ENCODE measurements around the gene ZNF544. TPM values are rescaled to one million over a fixed set of nuclear protein-coding genes. Genes with fewer than 3 reads are reported as not detected.
A peak's percentile ranks its signal among the peaks of the same experiment; 100 is the strongest.

ZNF544 gene
- total RNA-seq, 1 donor from 2014 or later = 25.2 TPM

DNA sequence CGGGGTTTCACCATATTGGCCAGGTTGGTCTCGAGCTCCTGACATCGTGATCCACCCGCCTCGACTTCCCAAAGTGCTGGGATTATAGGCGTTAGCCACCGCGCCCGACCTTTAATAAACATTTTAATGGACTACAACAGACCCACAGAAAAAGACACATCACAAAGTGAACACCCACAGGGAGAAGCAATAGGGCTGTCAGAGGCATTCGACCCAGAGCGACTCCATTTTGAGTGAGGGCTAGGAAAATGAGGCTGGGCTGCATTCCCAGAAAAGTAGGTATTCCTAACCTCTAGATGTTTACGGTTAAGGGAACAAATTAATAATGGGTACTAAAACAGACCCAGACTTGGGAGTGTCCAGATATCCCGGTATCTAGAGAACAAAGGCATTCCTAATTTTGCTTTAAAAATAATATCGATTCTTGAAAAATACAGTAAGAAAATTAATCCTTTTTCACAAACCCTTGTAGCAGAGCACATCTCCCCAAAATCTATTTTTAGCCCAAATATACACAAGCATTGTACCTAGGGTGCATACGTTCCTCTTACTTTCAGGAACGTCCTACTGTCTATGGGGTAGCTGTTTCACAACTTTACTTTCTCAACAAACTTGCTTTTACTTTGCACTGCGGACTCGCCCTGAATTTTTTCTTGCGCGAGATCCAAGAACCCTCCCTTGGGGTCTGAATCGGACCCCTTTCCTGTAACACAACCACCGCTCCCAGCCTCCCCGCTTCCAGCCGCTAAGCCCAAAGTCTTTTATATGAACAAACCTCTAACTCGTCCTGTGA is 49.2 kb downstream of the ZNF544 start:
- Mint-ChIP-seq H3K4me1 (ENCODE audit: unreplicated experiment) (peaks cover 26% of the 10 kb centered on the region), H3K27ac (ENCODE audit: unreplicated experiment) (peak overlapping the region; percentile 96), H3K36me3 (ENCODE audit: unreplicated experiment) (peaks cover 34% of the 10 kb centered on the region), H3K4me3 (ENCODE audit: unreplicated experiment) (peak overlapping the region; percentile 86), H3K27me3 (ENCODE audit: unreplicated experiment) (no peaks in the 10 kb centered on the region), H3K9me3 (ENCODE audit: unreplicated experiment) (peaks cover 6% of the 10 kb centered on the region)
- no peak for DNase-seq (ENCODE audit: extremely low spot score, unreplicated experiment)
- TF ChIP-seq, protein P1, sequence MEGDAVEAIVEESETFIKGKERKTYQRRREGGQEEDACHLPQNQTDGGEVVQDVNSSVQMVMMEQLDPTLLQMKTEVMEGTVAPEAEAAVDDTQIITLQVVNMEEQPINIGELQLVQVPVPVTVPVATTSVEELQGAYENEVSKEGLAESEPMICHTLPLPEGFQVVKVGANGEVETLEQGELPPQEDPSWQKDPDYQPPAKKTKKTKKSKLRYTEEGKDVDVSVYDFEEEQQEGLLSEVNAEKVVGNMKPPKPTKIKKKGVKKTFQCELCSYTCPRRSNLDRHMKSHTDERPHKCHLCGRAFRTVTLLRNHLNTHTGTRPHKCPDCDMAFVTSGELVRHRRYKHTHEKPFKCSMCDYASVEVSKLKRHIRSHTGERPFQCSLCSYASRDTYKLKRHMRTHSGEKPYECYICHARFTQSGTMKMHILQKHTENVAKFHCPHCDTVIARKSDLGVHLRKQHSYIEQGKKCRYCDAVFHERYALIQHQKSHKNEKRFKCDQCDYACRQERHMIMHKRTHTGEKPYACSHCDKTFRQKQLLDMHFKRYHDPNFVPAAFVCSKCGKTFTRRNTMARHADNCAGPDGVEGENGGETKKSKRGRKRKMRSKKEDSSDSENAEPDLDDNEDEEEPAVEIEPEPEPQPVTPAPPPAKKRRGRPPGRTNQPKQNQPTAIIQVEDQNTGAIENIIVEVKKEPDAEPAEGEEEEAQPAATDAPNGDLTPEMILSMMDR (IDR thresholded peaks at IDR 0.05) = no peak

DNA sequence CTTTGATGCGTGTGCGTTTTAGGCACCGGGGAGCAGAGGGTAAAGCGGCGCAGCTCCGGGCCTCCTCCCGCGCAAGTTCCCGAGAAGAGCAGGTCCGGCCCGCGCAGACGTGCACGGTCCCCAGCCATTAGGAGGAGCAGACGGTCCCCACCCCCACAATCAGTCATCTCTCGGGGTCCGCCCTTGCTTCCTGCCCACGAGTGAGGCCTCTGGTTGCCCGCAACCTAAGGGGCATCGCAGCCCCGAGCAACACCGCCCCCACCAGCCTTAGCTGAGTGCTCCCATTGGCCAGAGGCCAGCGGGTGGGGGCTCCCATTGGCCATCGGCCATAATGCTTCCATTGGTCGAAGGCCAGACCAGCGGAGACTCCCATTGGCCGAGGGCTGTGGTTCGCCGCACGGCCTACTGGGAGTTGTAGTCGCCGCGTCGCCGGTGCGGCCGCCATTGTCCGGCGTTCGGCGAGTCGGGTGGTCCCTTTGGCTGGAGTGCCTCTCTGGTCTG is 49.9 kb downstream of the ZNF544 start, which contains the start of gene ZNF8:
TSS of gene ZNF8 (plus strand) at position 415 of the 501 bp plus-strand sequence. CDS start 127 bp downstream, outside the sequence.
- peaks cover 6% of the 10 kb centered on the region for H3K9me3 Mint-ChIP-seq (ENCODE audit: unreplicated experiment)
- peaks cover 37% of the 10 kb centered on the region for H3K36me3 Mint-ChIP-seq (ENCODE audit: unreplicated experiment)
- DNase-seq (ENCODE audit: extremely low spot score, unreplicated experiment) = peak; percentile 99
- TF ChIP-seq, protein P1 (IDR thresholded peaks at IDR 0.05) = peak; percentile 12
- H3K27me3 Mint-ChIP-seq (ENCODE audit: unreplicated experiment) = no peaks in the 10 kb centered on the region
- peak within 1 kb of the TSS; percentile 96 for H3K27ac Mint-ChIP-seq (ENCODE audit: unreplicated experiment)
- peaks cover 26% of the 10 kb centered on the region for H3K4me1 Mint-ChIP-seq (ENCODE audit: unreplicated experiment)
- peak within 1 kb of the TSS; percentile 86 for H3K4me3 Mint-ChIP-seq (ENCODE audit: unreplicated experiment)

DNA sequence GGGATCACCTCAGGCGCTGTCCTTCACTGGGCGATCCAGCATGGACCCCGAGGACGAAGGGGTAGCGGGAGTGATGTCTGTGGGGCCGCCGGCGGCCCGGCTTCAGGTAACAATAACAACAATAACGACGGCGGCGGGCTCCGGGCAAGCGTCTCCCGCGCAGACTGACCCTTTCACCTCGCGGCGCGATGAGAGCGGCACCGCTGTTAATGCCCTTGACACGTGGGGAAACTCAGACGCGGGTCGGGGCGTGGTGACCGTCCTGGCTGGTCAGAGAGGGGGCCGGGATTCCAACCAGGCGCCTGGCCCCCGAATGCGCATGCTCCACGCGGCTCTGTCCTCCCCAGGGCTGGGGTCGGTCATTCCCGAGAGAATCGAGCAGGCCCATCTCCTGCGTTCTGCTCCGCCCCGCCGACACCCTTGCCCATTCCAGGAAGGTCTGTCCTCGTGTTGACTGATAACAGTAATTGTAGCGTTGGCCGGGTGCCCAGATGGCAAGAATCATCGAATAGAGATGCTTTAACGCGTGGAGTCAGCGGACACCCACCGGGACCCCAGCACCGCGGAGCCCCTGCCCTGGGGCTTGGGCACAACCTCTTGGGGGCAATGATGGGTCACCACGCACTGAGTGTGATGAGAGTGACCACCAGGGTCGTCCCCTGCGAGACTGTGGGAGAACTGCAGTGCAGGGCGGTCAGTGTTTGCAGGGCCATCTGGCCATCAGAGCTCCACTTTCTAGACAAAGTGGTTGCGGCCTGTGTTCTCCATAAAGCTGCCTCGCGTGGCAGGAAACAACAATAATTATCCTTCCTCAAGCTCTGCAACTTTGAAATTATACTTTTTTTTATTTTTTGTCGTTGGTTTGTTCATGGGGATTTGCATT is 50.6 kb downstream of the ZNF544 start:
- Mint-ChIP-seq H3K4me1 (ENCODE audit: unreplicated experiment) (peaks cover 26% of the 10 kb centered on the region), H3K36me3 (ENCODE audit: unreplicated experiment) (peaks cover 34% of the 10 kb centered on the region), H3K4me3 (ENCODE audit: unreplicated experiment) (peak overlapping the region; percentile 86), H3K27me3 (ENCODE audit: unreplicated experiment) (no peaks in the 10 kb centered on the region), H3K9me3 (ENCODE audit: unreplicated experiment) (peaks cover 6% of the 10 kb centered on the region), H3K27ac (ENCODE audit: unreplicated experiment) (peak overlapping the region; percentile 96)
- peak; percentile 89 for DNase-seq (ENCODE audit: extremely low spot score, unreplicated experiment)
- TF ChIP-seq, protein P1 (IDR thresholded peaks at IDR 0.05) = no peak

DNA sequence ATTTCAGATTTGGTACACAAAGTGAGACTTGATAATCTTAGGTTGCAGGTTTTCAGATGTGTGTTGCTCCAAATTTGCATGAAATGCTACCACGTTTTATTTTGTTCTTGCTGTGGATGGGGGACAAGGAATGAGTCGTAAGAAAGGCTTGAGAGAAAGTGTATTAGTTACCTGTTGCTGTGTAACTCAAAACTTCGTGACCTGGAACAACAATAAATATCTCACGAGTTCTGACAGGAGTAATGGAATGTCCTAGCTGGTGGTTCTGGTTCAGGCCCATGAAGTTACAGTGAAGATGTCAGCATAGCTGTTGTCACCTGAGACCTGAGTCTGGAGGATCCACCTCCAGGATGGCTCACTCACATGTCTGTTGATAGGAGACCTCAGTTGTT is 51.2 kb downstream of the ZNF544 start:
- Mint-ChIP-seq H3K9me3 (ENCODE audit: unreplicated experiment) (peaks cover 3% of the 10 kb centered on the region), H3K4me1 (ENCODE audit: unreplicated experiment) (peaks cover 26% of the 10 kb centered on the region), H3K4me3 (ENCODE audit: unreplicated experiment) (peak overlapping the region; percentile 86), H3K27ac (ENCODE audit: unreplicated experiment) (peak overlapping the region; percentile 96), H3K36me3 (ENCODE audit: unreplicated experiment) (peaks cover 31% of the 10 kb centered on the region), H3K27me3 (ENCODE audit: unreplicated experiment) (no peaks in the 10 kb centered on the region)
- DNase-seq (ENCODE audit: extremely low spot score, unreplicated experiment) = no peak
- TF ChIP-seq, protein P1 (IDR thresholded peaks at IDR 0.05) = no peak

Measured in osteocyte (in vitro differentiated cells).